ENCODE data around the gene ZNF555.
"Not testable (repeated sequence)": the region's sequence is repeated elsewhere in the genome, so short reads cannot be mapped to it uniquely, and the experiment has no call there.

ZNF555 gene

DNA sequence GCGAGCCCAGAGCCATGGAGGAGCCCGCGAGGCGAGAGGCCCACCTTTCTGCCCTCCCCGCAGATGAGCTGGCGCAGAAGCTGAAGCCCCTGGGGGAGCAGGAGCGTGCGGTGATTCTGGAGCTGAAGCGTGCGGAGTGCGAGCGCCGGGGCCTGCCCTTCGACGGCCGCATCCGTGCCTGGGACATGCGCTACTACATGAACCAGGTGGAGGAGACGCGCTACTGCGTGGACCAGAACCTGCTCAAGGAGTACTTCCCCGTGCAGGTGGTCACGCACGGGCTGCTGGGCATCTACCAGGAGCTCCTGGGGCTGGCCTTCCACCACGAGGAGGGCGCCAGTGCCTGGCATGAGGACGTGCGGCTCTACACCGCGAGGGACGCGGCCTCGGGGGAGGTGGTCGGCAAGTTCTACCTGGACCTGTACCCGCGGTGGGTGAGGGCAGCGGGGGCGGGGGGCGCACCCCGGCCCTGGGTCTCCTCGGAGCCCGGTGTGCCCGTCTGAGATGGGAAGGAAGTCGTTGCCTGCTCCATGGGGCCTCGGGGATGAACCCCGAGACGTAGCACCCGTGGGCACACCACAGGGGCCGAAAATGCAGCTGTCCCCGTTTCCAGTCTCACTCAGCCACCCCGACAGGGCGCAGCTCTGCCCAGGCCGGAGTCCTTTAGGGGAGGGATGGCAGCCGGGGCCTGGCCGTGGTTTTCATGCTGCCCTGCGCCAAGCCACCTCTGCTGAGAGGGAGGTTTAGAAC, 33.7 kb upstream of the ZNF555 start:
- DNase-seq (ENCODE audit: low read depth), result no peak

DNA sequence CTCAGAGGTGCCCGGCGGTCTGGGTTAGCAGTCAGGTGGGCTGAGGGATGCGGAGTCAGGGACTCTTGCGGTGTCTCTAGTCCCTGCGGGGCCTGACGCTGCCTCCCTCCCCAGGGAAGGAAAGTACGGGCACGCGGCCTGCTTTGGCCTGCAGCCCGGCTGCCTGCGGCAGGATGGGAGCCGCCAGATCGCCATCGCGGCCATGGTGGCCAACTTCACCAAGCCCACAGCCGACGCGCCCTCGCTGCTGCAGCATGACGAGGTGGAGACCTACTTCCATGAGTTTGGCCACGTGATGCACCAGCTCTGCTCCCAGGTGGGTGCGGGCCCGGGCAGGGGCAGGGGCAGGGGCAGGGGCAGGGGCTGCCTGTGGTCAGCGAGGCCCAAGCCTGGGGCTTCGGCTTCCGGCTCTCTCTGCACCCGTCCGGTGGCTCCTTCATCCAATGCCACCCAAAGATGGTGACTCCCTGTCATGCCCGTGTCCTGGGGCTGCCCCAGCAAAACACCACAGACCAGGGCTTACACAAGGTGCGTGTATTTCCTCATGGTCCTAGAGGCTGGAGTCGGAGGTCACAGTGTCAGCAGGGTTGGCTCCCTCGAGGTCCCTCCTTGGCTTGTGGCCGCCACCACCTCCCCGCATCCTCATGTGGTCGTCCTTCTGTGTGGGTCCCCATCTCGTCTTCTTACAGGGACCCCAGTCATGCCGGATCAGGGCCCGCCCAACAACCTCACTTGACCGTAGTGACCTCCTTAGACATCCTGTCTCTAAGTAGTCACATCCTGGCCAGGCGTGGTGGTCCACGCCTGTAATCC, 32.9 kb upstream of the ZNF555 start:
- no peak for DNase-seq (ENCODE audit: low read depth)

DNA sequence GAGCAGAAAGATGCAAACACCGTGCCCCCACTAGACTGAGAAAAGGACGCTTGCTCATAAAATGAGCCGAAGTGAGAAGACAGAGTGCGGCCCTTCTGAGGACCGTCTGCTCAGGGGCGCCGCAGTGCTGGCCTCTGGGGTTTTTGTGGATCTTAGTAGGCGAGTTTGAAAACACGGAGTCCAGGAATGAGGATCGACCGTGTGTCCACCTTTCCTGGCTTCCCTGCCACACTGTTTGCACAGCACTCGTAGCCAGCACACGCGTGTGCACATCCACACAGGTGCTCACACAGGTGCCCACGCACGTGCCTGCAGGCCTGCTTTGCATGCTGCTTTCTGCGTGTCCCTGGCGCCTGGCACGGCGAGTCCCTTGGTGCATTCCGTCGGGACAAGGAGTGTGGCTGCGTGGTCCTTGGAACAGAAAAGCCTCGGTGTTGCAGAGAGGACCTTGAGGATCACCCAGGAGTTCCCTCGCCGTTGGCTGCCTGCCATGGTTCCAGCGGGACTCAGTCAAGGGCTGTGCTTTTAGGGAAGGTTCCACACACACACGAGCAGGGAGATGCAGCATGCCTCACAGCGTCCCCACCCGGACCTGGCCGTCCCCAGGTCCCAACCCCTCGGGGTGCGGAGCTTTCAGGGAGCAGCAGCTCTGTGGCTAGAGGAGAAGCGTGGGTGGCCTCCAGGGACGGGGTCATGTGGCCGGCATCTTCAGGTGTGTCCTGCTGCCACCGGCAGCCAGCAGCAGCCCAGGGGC, 31.7 kb upstream of the ZNF555 start:
- no peak for DNase-seq (ENCODE audit: low read depth)

DNA sequence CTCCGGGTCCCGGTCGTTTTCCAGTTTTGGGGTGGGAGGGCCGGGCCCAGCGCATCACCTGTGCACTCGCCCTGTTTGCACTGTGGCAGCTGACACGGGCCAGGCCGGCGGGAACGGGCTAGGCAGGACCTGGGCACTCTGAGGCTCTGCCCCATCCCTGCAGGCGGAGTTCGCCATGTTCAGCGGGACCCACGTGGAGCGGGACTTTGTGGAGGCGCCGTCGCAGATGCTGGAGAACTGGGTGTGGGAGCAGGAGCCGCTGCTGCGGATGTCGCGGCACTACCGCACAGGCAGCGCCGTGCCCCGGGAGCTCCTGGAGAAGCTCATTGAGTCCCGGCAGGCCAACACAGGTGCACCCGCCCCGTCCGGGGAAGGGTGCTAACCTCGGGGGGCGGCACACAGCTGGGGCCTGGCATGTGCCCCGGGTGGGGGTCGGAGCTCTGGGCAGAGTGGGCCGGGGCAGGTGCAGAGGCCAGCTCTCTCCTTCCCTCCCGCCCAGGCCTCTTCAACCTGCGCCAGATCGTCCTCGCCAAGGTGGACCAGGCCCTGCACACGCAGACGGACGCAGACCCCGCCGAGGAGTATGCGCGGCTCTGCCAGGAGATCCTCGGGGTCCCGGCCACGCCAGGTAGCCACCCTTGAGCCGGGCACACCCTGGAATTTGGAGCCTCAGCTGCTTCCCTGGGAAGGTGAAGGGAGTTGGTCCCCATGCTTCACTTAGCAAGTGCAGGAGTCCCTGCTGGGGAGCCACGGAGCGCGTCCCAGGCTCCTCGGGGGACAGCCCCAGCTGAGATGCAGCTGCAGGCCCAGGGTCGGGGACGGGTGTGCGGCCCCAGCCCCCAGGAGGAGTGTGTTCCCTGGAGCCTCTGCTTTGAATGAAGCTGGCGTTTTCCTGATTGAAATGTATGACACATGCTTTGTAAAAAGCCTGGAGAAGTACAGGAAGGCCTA, 30.9 kb upstream of the ZNF555 start:
- no peak for DNase-seq (ENCODE audit: low read depth)

DNA sequence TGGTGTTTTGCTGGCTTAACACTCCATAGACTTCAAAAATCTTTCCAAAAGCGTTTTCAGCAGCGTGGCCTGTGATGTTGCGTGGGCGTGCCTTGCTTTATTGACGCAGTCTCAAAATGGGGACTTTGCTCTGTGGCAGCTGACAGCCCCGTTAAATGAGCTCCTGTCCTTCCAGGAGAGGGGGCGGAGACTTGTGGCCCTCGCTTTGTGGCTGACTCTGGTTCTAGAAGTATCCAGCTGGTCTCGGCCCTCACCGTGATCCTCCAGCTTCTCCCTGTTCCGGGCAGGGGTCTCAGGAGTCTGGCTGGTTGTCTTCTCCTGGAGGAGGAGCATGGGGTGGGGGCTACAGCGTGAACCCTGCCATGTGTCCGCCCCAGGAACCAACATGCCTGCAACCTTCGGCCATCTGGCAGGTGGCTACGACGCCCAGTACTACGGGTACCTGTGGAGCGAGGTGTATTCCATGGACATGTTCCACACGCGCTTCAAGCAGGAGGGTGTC, 30.0 kb upstream of the ZNF555 start:
- DNase-seq (ENCODE audit: low read depth), result no peak

DNA sequence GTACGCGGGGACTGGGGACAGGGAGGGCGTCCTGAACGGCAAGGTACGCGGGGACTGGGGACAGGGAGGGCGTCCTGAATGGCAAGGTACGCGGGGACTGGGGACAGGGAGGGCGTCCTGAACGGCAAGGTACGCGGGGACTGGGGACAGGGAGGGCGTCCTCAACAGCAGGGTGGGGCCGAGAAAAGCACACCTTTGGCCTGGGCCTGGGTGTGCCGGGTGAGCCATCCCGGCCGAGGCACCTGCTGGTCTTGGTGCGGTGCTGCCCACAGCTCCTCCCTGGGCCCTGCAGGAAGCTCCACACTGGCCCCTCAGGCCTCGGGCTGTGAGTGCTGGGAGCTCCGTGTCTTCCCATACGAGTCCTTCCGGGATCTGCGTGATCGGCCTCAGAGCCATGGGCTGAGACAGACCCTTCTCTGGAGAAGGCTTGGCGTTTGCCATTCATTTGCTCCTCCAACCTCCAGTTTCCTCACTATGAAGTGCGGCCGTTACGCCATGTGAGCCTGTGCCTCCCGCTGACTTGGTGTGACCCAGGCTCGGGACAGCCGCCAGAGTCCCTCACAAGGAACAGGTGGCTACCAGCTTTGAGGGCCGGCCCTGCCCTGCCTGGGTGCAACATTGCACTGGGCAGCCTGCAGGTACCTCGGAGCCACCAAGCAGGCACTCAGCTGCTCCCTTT, 29.4 kb upstream of the ZNF555 start:
- DNase-seq (ENCODE audit: low read depth), result no peak

DNA sequence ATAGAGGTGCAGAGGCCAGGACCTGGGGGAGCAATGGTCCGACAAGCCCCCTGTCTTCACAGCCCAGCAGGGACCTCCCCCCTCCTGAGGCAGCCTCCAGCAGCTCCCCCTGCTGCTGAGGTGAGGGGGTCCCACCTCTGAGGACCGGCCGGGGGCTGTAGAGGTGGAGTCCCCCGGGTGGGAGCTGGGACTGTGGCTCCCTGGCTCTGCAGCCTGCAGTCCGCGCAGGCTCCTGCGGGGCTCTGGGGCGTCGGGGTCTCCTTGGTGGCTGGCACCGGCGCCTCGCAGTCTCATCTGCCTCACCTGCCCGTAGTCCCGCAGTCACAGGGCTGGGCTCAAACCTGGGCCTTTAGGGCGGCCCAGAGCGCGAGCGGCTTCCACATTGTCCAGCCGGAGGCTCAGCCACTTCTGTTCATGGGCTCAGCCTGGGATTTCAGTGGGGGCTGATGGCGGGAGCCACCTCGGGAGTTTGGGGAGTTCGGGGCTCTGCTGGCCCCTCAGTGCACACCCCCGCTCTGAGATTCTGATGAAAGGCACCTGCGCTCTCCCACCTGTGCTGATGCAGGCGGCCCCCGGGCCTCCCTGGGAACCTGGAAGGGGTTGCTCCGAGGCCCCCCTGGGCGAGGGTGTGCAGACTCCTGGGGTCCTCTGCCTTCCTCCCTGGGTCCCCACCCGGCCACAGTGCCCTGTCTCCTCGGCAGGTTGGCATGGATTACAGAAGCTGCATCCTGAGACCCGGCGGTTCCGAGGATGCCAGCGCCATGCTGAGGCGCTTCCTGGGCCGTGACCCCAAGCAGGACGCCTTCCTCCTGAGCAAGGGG, 28.7 kb upstream of the ZNF555 start:
- DNase-seq (ENCODE audit: low read depth), result no peak

DNA sequence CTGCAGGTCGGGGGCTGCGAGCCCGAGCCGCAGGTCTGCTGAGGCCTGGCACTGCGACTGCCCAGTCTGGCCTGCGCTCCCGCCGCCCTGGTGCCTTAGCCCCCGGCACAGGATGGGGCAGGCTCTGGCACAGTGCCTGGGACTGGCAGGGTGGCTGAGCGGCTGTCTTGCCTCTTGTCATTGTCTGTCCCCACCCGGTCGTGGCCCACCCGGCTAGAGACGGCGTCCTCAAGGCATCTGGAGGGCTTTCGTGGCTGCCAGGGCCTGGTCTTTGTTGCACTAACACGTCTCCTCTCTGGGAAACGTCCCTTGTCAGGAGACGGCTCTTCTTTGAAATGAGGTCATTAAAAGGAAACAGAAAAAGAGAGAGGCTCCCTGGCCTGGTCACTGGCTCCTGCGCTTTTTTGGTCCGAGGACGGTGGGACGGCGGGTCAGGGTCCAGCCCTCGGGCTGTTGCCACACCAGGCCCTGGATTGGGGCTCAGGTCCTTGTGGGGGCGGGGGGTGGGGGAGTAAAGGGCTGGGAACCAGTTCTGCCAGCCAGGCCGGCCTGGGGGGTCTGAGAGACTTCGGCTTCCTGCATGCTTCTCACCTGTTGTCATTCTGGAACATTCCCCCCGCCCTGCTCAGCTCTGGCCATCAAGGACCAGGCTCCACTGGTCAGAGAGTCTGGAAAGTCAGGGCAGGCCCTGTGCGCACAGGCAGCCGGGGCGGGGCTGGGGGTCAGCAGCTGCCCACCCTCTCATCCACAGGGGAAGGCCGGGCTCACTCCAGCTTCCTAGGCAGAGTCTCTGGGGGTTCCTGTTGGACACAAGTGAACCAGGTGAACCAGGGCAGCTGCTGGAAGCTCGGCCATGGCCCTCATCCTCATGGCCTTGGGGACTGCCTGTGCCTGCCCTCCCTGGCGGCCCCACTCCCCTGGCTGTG, 27.8 kb upstream of the ZNF555 start:
- no peak for DNase-seq (ENCODE audit: low read depth)

DNA sequence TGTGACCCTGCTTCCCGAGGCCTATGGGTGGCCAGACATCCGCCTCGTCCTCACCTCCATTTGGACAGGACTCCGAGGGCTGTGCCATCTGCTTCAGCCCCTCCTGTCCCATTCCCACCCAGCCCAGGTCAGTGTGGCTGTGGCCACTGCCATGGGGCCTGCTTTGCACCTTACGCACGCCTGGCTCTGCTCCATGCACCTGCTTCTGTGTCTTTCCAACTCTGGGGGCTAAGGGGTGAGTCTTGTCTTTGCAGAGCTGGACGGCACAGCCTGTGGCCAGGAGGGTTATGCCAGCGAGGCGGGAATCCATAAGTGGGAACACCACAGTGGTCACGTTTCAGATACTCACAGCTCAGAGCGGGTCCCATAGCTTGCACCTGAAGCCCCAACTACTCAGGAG, 26.8 kb upstream of the ZNF555 start:
- DNase-seq (ENCODE audit: low read depth), result no peak

DNA sequence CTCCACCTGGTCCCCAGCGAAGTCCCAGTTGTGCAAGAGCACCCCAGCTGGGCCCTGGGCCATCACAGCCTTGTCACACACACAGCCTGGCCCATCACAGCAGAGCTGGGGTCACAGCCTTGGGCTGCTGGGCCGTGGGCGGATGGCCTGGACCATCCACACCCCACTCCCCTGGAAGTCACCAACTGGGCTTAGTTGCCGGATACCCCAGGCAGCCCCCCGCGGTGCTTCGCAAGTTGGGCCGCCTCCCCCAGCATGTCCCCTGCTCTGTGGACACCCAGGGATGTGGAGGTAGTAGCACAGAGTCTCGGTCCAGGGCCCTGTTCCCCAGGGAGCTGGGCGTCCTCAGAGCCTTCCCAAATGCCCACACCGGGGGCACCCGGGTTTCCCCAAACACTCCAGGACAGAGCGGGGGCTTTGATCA, 26.1 kb upstream of the ZNF555 start:
- DNase-seq (ENCODE audit: low read depth), result no peak

DNA sequence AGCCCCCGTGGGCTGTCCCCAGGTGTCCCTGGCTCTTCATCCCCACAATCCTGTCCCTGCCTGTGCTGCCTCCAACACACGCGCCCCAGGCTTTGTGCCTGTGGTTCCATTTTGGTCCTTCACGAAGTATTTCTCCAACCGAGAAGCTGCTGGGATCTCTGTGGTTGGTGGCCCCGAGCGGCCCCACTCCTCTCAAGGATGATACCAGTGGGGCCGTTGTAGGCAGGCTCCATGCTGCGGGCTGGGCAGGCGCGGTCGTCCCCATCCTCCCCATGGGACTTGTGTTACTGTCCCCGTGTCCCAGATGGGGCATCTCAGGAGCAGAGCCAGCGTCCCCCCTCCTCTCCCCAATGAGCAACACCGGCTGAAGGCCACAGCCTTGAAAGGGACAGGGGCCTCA, 25.4 kb upstream of the ZNF555 start:
- DNase-seq (ENCODE audit: low read depth), result no peak

DNA sequence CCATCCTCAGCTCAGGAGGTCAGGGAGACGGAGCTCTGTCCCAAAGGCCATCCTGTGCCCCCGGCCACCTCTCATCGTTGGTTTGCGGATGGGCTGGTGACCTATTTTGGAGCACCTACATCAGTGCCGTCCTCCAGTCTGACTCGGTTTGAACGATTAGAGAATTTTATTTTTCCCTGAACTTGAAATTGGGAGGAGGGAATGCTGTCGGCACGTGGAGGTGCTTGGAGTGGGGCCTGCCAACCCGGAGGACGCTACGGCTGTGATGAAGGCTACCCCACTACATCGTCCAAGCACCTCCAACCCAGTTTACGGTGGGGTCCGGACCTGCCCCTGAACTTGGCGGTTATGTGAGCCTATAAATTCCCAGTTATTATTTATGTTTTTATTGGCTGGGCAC, 24.6 kb upstream of the ZNF555 start:
- no peak for DNase-seq (ENCODE audit: low read depth)

DNA sequence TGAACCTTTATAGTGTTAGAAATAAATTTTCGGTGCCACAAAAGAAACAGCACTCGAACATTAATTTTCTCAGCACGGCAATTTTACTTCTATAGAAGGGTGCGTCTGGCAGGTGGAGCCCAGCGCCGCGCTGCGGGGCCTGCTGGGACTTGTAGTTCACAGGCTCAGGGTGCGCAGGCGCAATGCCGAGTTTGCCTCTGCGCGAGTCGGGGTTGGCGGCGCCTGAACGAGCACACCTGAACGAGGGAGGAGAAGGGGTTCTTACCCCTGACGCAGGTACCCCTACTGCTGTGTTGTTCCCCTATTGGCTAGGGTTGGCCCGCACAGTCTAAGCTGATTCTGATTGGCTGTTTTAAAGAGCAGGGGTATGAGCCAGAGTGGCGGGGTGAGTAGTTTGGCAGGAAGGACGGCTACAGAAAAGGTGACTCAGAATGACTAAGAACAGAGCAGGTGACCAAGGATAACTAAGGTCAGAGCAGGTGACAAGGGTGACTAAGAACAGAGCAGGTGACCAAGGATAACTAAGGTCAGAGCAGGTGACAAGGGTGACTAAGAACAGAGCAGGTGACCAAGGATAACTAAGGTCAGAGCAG, 23.9 kb upstream of the ZNF555 start:
- not testable (repeated sequence) for DNase-seq (ENCODE audit: low read depth)

DNA sequence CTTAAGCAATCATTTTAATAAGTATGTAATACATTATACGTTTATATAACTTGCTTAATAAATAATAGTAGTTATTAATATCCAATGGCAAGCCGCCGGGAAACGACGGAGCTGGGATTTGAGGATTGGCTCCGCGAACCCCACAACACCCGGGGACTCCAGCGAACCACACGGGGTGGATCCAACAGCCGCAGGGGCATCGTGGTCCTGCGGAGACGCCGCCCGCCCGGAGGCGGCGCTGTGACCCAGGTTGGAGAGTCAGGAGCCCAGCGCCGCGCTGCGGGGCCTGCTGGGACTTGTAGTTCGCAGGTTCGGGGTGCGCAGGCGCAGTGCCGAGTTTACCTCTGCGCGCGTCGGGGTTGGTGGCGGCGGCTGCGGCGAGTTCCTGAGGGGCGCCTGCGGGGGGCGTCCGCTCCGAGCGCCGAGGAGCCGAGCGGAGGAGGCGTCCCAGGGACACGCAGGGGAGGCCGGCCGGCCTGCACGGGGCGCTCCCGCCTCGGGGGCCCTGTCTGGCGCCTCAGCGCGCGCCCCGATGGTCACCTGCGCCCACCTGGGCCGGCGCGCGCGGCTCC, 21.6 kb upstream of the ZNF555 start, which contains the start of gene ZNF554:
TSS of gene ZNF554 (plus strand) at position 329 of the 572 bp plus-strand sequence. CDS start at position 533, 204 bp downstream.
- peak; percentile 97 for DNase-seq (ENCODE audit: low read depth)

DNA sequence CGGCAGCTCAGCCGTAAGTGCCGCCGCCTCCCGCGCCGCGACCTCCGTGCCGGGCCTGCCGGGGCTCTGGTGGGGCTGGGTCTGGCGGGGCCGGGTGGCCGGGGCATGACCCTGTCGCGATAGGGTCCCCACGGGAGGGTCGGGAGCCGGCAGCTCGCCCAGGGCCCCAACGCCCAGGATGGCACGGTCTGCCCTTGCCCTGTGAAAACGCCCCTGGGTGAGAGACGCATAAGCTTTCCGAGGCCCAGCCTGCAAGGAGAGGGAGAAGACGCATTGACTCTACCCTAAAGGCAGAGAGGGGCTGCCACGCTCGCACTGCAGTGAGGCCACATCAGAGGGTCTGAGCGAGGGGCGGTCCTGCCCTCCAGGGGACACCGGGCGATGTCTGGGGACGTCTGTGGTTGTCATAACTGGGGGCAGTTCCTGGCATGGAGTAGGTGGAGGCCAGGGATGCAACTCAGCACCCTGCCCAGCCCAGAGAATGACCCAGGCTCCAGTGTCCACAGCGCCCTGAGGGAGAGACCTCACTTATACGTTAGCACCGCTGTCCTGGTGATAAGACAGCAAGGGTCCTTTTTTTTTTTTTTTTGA, 21.1 kb upstream of the ZNF555 start:
- no peak for DNase-seq (ENCODE audit: low read depth)

DNA sequence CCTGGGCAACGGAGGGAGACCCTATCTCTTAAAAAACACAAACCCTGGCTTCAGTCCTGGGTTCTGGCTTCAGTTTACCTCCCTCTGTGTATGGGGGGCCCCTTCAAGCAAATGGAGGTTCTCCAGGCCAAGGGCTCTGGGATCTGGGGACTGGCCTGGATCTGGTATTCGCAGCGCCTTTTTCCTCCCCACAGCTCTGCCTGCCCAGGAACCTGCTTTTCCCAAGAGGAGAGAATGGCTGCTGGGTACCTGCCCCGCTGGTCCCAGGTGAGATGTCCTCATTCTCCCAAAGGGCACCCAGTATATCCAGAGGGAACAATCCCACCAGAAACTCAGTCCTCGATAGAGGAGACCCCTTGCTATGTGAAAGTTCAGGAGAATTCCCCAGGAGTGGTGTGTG, 18.4 kb upstream of the ZNF555 start:
- DNase-seq (ENCODE audit: low read depth), result no peak

DNA sequence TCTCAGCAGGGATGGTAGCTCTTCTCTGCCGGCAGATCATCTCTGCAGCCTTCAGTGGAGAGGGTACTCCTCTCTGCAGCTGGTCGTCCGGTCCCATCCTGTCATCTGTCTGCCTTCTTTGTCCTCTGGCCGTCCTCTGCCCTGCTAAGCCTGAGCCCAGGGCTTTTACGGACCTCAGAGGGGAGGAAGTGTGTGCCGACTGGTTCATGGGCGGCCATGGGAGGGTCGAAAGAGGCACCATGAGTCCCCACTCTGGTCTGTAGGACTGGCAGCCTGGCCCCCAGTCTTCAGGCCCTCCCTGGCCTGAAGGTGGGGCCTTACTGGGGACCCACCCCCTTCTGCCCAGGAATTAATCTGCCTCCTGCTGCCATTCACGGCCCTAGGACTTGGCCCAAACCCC, 17.6 kb upstream of the ZNF555 start:
- DNase-seq (ENCODE audit: low read depth), result no peak

DNA sequence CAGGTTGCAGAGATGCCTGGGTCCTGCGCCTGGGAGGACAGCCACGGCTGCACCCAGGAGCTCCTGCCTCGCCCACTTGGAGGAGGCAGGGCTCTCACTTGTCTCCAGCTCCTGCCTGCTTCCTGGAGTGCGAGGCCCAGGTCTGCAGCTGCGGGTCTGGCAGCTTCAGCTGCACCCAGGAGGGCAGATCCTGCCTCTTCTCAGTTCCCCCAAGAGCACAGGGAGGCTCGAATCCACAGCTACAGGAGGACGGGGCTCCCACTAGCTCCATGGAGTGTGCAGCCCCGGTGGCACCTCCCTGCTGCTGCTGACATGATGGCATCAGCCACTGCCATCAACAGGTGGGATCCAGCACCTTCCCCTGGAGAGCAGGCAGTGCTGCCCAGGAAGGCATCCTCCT, 17.1 kb upstream of the ZNF555 start:
- DNase-seq (ENCODE audit: low read depth), result no peak

All from stimulated activated CD4-positive, alpha-beta T cell treated with anti-CD3 and anti-CD28 coated beads, Interleukin-2, amount 100 ng/mL, for 4 hours (primary cell).